Stimulated activated naive CD4-positive, alpha-beta T cell treated with Interleukin-2 at 50 U/mL for 16 hours (primary cell): ENCODE measurements around the gene TMEM125.

Source experiments
- DNase-seq: peaks from one replicate; lab custom pipeline; 2025; lab: John Stamatoyannopoulos, UW

The TMEM125 gene

GRCh38 chr1:43293896-43294760 lies 24.3 kb downstream of the TMEM125 start:
- DNase-seq: no peak

DNA sequence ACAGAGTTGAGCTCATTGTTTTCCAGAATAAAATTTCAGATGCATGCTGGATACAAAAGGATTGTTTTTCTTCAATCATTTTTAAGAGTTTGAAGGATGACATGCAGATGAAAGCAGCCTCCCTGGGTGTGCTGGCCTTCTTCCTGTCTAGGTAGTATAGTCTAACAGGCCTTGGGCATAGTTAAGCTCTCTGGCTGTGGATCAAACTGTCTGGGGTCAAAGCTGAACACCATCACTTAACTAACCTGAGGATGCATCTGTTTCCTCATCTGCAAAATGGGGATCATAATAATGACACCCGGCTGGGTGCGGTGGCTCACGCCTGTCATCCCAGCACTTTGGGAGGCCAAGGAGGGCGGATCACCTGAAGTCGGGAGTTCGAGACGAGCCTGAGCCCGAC lies 25.0 kb downstream of the TMEM125 start:
- no peak for DNase-seq

GRCh38 chr1:43296207-43296606 lies 26.4 kb downstream of the TMEM125 start:
- DNase-seq: no peak

DNA sequence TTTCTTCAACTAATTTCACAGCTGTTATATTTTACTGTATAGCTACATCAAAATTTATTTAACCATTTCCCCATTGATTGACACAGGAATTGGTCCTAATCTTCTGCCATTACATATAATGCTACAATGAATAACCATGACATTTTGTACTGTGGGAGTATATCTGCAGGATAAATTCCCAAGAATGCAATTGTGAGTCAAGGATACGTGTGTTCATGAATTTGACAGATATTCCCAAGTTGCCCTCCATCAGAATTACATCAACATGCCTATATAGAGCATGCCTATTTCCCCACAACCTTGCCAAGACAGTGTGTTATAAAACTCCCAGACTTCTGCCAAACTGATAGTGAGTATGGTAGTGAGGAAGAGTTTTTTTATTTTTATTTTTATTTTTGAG lies 28.3 kb downstream of the TMEM125 start:
- DNase-seq: no peak

GRCh38 chr1:43299101-43299500 lies 29.3 kb downstream of the TMEM125 start:
- no peak for DNase-seq

DNA sequence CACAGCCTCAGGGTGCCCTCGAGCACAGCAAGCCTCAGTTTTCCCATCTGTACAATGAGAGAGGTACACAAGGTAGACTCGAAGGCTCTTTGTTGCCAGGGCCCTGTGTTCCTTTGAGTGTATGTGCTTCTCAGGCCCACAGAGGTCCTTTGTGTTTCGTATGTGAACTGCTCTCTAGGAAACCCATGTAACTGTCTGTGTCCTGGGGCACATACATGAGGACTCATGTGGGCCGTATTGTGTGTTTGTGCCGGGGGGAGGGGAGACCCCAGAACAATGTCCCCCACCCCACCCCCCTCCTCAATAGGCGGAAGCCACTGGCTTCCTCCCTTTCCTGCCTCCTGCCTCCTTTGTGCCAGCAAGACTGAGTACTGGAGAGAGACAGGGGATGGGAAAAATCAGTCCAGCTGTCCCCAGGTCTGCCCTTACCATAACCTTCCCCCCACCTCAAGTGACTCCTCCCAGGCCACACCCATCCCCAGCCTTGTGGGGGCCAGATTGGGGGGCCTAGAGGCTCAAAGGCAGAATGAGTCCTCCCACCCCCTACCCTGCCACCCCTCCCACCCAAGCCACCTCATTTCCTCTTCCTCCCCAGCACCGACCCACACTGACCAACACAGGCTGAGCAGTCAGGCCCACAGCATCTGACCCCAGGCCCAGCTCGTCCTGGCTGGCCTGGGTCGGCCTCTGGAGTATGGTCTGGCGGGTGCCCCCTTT lies 30.8 kb downstream of the TMEM125 start, which contains the start of gene TIE1:
Gene TIE1, plus strand, starts transcription at position 605 of the 717 bp plus-strand sequence. Its CDS starts 90 bp downstream, at position 695.
- no peak for DNase-seq

GRCh38 chr1:43302201-43302600 lies 32.4 kb downstream of the TMEM125 start:
- DNase-seq: no peak

GRCh38 chr1:43302721-43303470 lies 33.1 kb downstream of the TMEM125 start:
- no peak for DNase-seq

DNA sequence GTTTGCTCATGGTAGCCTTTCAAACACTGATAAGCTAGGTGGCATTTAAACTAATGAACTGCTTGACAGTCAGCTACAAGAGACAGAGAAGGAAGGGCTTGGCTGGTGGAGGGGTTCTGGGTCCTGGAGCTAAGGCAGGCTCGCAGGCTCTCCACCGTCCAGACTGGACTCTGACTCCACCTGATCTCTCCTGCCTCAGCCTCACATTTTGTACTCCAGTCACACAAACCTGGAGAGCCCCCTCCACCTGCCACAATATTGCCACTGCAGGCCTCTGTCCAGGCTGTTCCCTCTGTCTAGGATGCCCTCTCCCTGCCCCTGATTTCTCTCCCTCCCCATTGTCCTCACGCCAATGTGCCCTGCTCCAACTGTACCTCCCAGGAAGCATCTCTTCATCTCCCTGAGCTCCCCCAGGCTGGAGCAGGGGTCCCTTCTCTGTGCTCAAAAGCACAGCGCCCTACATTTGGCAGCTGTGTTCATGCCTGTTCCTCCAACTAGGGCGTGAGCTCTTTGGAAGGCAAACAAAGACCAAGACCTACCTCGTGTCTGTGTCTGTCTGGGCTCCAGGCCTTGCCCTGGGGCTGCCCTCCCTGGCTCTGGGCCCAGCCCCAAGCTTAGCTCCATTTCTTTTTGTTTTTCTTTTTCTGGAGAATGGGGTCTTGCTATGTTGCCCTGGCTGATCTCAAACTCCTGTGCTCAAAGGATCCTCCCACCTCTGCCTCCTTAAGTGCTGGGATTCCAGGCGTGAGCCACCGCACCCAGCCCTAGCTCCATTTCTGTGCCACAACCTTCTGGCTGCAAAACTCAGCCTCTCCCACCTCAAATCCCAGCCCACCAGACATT lies 33.9 kb downstream of the TMEM125 start:
- DNase-seq: no peak

DNA sequence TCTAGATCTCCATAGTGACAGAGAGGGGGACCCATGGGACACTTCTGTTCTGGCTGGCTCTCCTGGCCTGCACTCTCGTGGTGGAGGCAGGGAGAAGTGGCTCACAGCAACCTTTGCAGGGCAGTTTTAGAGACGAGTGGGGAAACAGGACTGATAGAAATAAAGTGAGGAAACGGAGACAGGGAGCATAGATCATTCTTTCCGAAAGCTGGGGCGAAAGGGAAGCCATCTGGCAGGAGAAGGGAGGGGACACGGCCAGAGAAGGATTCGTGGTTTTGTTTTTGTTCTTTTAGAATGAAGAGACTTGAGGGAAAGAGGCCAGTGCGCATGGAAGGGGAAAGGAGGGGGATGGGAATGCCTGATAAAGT lies 34.5 kb downstream of the TMEM125 start:
- DNase-seq: no peak

DNA sequence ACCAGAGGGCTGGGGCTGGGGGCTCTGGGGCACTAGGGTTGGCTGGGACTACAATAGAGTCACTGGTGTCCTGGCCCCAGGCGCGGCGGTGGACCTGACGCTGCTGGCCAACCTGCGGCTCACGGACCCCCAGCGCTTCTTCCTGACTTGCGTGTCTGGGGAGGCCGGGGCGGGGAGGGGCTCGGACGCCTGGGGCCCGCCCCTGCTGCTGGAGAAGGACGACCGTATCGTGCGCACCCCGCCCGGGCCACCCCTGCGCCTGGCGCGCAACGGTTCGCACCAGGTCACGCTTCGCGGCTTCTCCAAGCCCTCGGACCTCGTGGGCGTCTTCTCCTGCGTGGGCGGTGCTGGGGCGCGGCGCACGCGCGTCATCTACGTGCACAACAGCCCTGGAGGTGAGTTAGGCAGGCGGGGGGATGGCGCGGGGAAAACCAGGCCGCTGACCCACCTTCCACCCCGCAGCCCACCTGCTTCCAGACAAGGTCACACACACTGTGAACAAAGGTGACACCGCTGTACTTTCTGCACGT lies 35.1 kb downstream of the TMEM125 start:
- DNase-seq: no peak

- DNase-seq: no peak
Measured at GRCh38 chr1:43305461-43305860, 35.7 kb downstream of the TMEM125 start.

- no peak for DNase-seq
Measured at GRCh38 chr1:43305926-43306687, 36.3 kb downstream of the TMEM125 start.

DNA sequence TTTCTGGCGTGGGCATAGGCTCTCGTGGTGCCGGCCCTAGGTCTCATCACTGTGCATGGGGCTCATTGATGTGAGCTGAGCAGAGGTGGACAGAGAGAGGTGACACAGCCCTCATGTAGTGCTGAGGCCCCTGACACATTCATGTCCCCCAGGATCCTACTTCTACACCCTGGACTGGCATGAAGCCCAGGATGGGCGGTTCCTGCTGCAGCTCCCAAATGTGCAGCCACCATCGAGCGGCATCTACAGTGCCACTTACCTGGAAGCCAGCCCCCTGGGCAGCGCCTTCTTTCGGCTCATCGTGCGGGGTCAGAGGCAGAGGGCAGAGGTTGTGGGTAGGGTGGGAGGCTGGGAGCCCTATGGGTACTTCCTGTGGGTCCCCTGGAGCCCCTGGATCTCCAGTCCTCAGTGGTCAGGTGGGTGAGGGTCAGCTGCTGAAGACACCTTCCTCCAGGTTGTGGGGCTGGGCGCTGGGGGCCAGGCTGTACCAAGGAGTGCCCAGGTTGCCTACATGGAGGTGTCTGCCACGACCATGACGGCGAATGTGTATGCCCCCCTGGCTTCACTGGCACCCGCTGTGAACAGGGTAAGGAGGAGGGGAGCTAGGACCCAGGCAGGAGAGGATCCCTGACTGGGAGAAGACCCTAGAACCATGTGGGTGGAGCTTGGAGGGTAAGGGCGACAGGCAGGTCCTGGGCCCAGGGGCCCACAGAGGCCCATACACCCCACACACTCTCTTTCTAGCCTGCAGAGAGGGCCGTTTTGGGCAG lies 37.1 kb downstream of the TMEM125 start:
- DNase-seq: no peak

- no peak for DNase-seq
Measured at GRCh38 chr1:43307458-43308158, 37.8 kb downstream of the TMEM125 start.

- DNase-seq: no peak
Measured at GRCh38 chr1:43308635-43309404, 39.0 kb downstream of the TMEM125 start.

- DNase-seq: no peak
Measured at GRCh38 chr1:43309405-43310025, 39.7 kb downstream of the TMEM125 start.

- no peak for DNase-seq
Measured at GRCh38 chr1:43311521-43311920, 41.7 kb downstream of the TMEM125 start.
